Liver (tissue), 9 donors: ENCODE results near the gene C1orf174. TPM values are rescaled to one million over a fixed set of nuclear protein-coding genes. Genes with fewer than 3 reads are reported as not detected.

ENCODE experiments used
- DNase-seq: peaks from one replicate; pipeline ENCODE4 v3.0.0-alpha.2; 2017; ENCODE audit warnings: low spot score
- H3K27ac ChIP-seq, 2 donors: one replicate each; pipeline ENCODE4 v1.7.0; 2013; ENCODE audit warnings: inconsistent platforms in 2 of 2, low read length in 2 of 2, control low read depth in 1 of 2, low read depth in 1 of 2, mild to moderate bottlenecking in 1 of 2
- H3K27me3 ChIP-seq, 4 donors: one replicate each; pipeline versions ENCODE4 v1.6.1 to v1.7.0; 2013; ENCODE audit warnings: low read length in 3 of 4, inconsistent platforms in 1 of 4, mild to moderate bottlenecking in 1 of 4, moderate library complexity in 1 of 4; ENCODE audit not compliant: control insufficient read depth in 4 of 4, insufficient read depth in 4 of 4
- H3K36me3 ChIP-seq, 4 donors: one replicate each; pipeline versions ENCODE4 v1.6.1 to v1.7.0; 2013; ENCODE audit warnings: low read length in 3 of 4, mild to moderate bottlenecking in 3 of 4, low read depth in 1 of 4, moderate library complexity in 1 of 4; ENCODE audit not compliant: control insufficient read depth in 4 of 4, insufficient read depth in 3 of 4
- H3K4me1 ChIP-seq, 4 donors: one replicate each; pipeline versions ENCODE4 v1.6.1 to v1.7.0; 2013; ENCODE audit warnings: low read length in 3 of 4, mild to moderate bottlenecking in 3 of 4, moderate library complexity in 1 of 4; ENCODE audit not compliant: control insufficient read depth in 4 of 4, insufficient read depth in 4 of 4
- H3K4me3 ChIP-seq, 3 donors: one replicate each; pipeline versions ENCODE4 v1.6.1 to v1.7.0; 2013; ENCODE audit warnings: low read length in 3 of 3, control low read depth in 1 of 3, low read depth in 1 of 3, mild to moderate bottlenecking in 1 of 3
- H3K9ac ChIP-seq, 2 donors: one replicate each; pipeline ENCODE4 v1.7.0; 2013; ENCODE audit warnings: low read length in 2 of 2, mild to moderate bottlenecking in 2 of 2, moderate library complexity in 2 of 2, control low read depth in 1 of 2, low read depth in 1 of 2
- H3K9me3 ChIP-seq, 4 donors: one replicate each; pipeline versions ENCODE4 v1.6.1 to v1.7.0; 2013; ENCODE audit warnings: low read length in 3 of 4; ENCODE audit not compliant: control insufficient read depth in 4 of 4
- ATF3 ChIP-seq: IDR thresholded peaks from 2 replicates; pipeline ENCODE4 v1.6.1; 2016; ENCODE audit warnings: antibody characterized with exemption
- CTCF ChIP-seq: fragments of 150-350 bp; IDR thresholded peaks from 2 replicates; pipeline ENCODE4 v1.5.1; 2017; ENCODE audit warnings: improper control_type of control experiment, low read depth, low read length; ENCODE audit not compliant: missing input control
- EGR1 ChIP-seq, 2 donors: IDR thresholded peaks; 2 replicates each; pipeline ENCODE4 v1.6.1; 2016 to 2018; ENCODE audit warnings: antibody characterized with exemption in 2 of 2, low read depth in 2 of 2
- FOXA1 ChIP-seq: IDR thresholded peaks from 2 replicates; pipeline ENCODE4 v1.6.1; 2016; ENCODE audit warnings: antibody characterized with exemption
- FOXA2 ChIP-seq: IDR thresholded peaks from 2 replicates; pipeline ENCODE4 v1.6.1; 2016; ENCODE audit warnings: antibody characterized with exemption
- GABPA ChIP-seq, 2 donors: IDR thresholded peaks in 1 of 2; conservative IDR thresholded peaks in 1 of 2; 2 replicates each; pipeline ENCODE4 v1.6.1; 2016; ENCODE audit warnings: antibody characterized with exemption in 2 of 2, mild to moderate bottlenecking in 1 of 2, moderate library complexity in 1 of 2
- HNF4A ChIP-seq, 2 donors: conservative IDR thresholded peaks; 2 replicates each; pipeline ENCODE4 v1.6.1; 2016; ENCODE audit warnings: antibody characterized with exemption in 2 of 2, mild to moderate bottlenecking in 2 of 2
- HNF4G ChIP-seq: IDR thresholded peaks from 2 replicates; pipeline ENCODE4 v1.6.1; 2016; ENCODE audit warnings: antibody characterized with exemption
- JUND ChIP-seq, 2 donors: IDR thresholded peaks; 2 replicates each; pipeline ENCODE4 v1.6.1; 2016; ENCODE audit warnings: antibody characterized with exemption in 2 of 2
- MAX ChIP-seq: IDR thresholded peaks from 2 replicates; pipeline ENCODE4 v1.6.1; 2016; ENCODE audit warnings: antibody characterized with exemption
- NR2F2 ChIP-seq: IDR thresholded peaks from 2 replicates; pipeline ENCODE4 v1.6.1; 2016; ENCODE audit warnings: antibody characterized with exemption
- RAD21 ChIP-seq, 2 donors: IDR thresholded peaks; 2 replicates each; pipeline ENCODE4 v1.6.1; 2016; ENCODE audit warnings: antibody characterized with exemption in 2 of 2, mild to moderate bottlenecking in 2 of 2
- REST ChIP-seq: IDR thresholded peaks from 2 replicates; pipeline ENCODE4 v1.6.1; 2016; ENCODE audit warnings: antibody characterized with exemption, mild to moderate bottlenecking
- RXRA ChIP-seq, 2 donors: IDR thresholded peaks; 2 replicates each; pipeline ENCODE4 v1.6.1; 2017 to 2018; ENCODE audit warnings: antibody characterized with exemption in 2 of 2, mild to moderate bottlenecking in 1 of 2
- SP1 ChIP-seq: IDR thresholded peaks from 2 replicates; pipeline ENCODE4 v1.6.1; 2018; ENCODE audit warnings: antibody characterized with exemption, mild to moderate bottlenecking
- TAF1 ChIP-seq: conservative IDR thresholded peaks from 2 replicates; pipeline ENCODE4 v1.6.1; 2016; ENCODE audit warnings: antibody characterized with exemption, mild to moderate bottlenecking
- YY1 ChIP-seq: IDR thresholded peaks from 2 replicates; pipeline ENCODE4 v1.6.1; 2016; ENCODE audit warnings: antibody characterized with exemption, mild to moderate bottlenecking
- ZBTB33 ChIP-seq: IDR thresholded peaks from 2 replicates; pipeline ENCODE4 v1.6.1; 2016; ENCODE audit warnings: antibody characterized with exemption
- WGBS: extraction: QIAGEN DNeasy Blood & Tissue Kit; methylation state at CpG from one replicate; pipeline ENCODE4 v1.1.7; 2013; 5-methylcytosine and 5-hydroxymethylcytosine counted together
- polyA plus RNA-seq, 2 donors: library from polyadenylated mRNA; stranded (reverse) in 1 of 2; unstranded in 1 of 2; fragments of 200-250 nt in 1 of 2; fragments of >200 nt in 1 of 2; fragmentation: Nextera tagmentation in 1 of 2; extraction: Ambion mirVana in 1 of 2; gene quantifications; one replicate each; pipeline versions ENCODE4 v1.2.1 to v1.2.3, GENCODE V29; 2013 to 2015
- total RNA-seq, 2 donors: library from RNA; depleted of rRNA; stranded (reverse); fragments of >200 nt; gene quantifications; one replicate each; pipeline ENCODE4 v1.2.3, GENCODE V29; 2014
- donor health status: healthy.
- donor health status: healthy.
- donor health status: healthy.
- donor health status: healthy.
- donor health status: healthy.

Gene C1orf174
- total and polyA plus RNA-seq, 4 donors, result 10.4 to 17.0 (median 13.8) TPM

GRCh38 chr1:3928586-3928985, 28.5 kb upstream of the C1orf174 start:
- H3K27ac ChIP-seq, result no peak overlapping the region
- peaks cover 0 to 10% (median 0%) of the 10 kb centered on the region in 4 donors for H3K27me3 ChIP-seq
- WGBS, result 64% methylated on average over 11 of the region's 11 CpGs
- H3K4me3 ChIP-seq, result no peak overlapping the region
- no peaks in the 10 kb centered on the region for H3K4me1 ChIP-seq
- peaks cover 0 to 2% (median 0%) of the 10 kb centered on the region in 4 donors for H3K9me3 ChIP-seq
- H3K9ac ChIP-seq, result no peak overlapping the region
- DNase-seq, result no peak
- TF ChIP-seq FOXA1 (no peak), TAF1 (no peak), MAX (no peak), HNF4A (conservative IDR thresholded peaks at IDR 0.05) (no peak), SP1 (no peak), GABPA (IDR thresholded peaks at IDR 0.05 in 1 of 2, conservative IDR thresholded peaks at IDR 0.05 in 1 of 2) (no peak), RXRA (IDR thresholded peaks at IDR 0.05) (no peak), HNF4G (no peak), ZBTB33 (no peak), RAD21 (IDR thresholded peaks at IDR 0.05) (no peak), YY1 (no peak), REST (no peak), NR2F2 (no peak), FOXA2 (no peak), JUND (IDR thresholded peaks at IDR 0.05) (no peak), ATF3 (no peak), EGR1 (IDR thresholded peaks at IDR 0.05; ENCODE audit: low read depth in 2 of 2) (no peak), CTCF (no peak)
- H3K36me3 ChIP-seq, result no peaks in the 10 kb centered on the region
